ENCODE data around the gene TTLL11.

DNA sequence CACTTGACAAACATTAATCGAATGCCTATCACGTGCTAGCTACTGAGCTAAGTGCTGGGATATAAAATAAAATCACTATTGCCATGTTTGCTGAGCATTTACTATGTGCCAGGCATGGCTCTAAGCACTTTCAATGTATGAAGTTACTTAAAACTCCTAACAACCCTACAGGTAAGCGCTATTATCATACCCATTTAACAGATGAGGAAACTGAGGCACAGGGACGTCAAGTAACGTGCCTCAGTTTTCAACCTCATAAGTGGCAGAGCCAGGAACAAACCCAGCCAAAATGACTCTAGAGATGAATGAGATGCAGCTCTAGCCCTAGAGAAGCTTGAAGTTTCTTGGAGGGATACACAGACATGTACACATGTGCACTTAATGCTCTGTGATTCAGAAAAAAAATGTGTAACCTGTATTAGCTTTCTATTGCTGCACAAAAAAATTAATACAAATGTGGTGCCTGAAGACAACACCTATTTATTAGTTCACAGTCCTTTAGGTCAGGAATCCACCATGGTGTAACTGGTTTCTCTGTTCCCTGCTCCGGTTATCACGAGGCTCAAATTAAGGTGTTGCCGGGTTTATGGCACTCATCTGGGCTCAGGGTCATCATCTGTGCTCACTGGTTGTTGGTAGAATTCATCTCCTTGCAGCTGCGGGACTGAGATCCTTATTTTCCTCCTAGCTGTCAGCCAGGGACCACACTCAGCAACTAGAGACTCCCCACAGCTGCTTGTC lies 33.7 kb downstream of the TTLL11 start:
- TF ChIP-seq, protein P1, sequence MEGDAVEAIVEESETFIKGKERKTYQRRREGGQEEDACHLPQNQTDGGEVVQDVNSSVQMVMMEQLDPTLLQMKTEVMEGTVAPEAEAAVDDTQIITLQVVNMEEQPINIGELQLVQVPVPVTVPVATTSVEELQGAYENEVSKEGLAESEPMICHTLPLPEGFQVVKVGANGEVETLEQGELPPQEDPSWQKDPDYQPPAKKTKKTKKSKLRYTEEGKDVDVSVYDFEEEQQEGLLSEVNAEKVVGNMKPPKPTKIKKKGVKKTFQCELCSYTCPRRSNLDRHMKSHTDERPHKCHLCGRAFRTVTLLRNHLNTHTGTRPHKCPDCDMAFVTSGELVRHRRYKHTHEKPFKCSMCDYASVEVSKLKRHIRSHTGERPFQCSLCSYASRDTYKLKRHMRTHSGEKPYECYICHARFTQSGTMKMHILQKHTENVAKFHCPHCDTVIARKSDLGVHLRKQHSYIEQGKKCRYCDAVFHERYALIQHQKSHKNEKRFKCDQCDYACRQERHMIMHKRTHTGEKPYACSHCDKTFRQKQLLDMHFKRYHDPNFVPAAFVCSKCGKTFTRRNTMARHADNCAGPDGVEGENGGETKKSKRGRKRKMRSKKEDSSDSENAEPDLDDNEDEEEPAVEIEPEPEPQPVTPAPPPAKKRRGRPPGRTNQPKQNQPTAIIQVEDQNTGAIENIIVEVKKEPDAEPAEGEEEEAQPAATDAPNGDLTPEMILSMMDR (IDR thresholded peaks at IDR 0.05) = no peak
- no peak for TF ChIP-seq EZH2phosphoT487 (IDR thresholded peaks at IDR 0.05)

All from neural progenitor cell (in vitro differentiated cells).